Measurements from ENCODE around the gene MBOAT1. TPM values are rescaled to one million over a fixed set of nuclear protein-coding genes. Genes with fewer than 3 reads are reported as not detected.

Gene MBOAT1
- total RNA-seq, 1 experiment from 2014 or later, result 9.9 TPM

- Histone ChIP-seq H3K4me2 (ENCODE audit: insufficient read depth, insufficient read length, low read length) (no peak overlapping the region), H3K14ac (ENCODE audit: insufficient read depth, low read length) (no peak overlapping the region), H3K56ac (ENCODE audit: insufficient read length, low read depth, low read length) (no peak overlapping the region), H4K8ac (replicated peaks; ENCODE audit: insufficient read length, low read depth, low read length) (no peak overlapping the region), H3K27me3 (ENCODE audit: insufficient read depth, low read length) (no peaks in the 10 kb centered on the region), H4K5ac (ENCODE audit: insufficient read length, low read depth, low read length) (no peak overlapping the region), H3K27ac (ENCODE audit: insufficient read length, low read depth, low read length) (no peak overlapping the region), H4K91ac (ENCODE audit: insufficient read length, low read depth, low read length) (no peak overlapping the region), H3K4ac (ENCODE audit: low read depth, low read length) (no peak overlapping the region), H2AK5ac (ENCODE audit: insufficient read length, low read length) (no peak overlapping the region), H3K23ac (ENCODE audit: insufficient read length, low read depth, low read length) (no peak overlapping the region), H3K79me2 (ENCODE audit: insufficient read depth, low read length) (no peaks in the 10 kb centered on the region), H2BK12ac (ENCODE audit: insufficient read length, low read depth, low read length) (no peak overlapping the region), H3K79me1 (ENCODE audit: insufficient read depth, low read depth, low read length, poor library complexity, severe bottlenecking) (no peaks in the 10 kb centered on the region), H3K4me1 (ENCODE audit: insufficient read depth, low read length) (no peaks in the 10 kb centered on the region), H2BK15ac (ENCODE audit: low read depth, low read length) (no peak overlapping the region), H2AFZ (ENCODE audit: low read length) (no peak overlapping the region), H3K9ac (ENCODE audit: extremely low read depth, insufficient read length, low read length) (no peak overlapping the region), H2BK120ac (ENCODE audit: low read depth, low read length, poor library complexity, severe bottlenecking) (no peak overlapping the region), H3K9me3 (ENCODE audit: control insufficient read depth, low read depth, low read length) (no peaks in the 10 kb centered on the region), H3T11ph (ENCODE audit: low read length) (no peak overlapping the region), H2BK5ac (ENCODE audit: insufficient read length, low read length) (no peak overlapping the region), H2BK20ac (ENCODE audit: low read depth, low read length, poor library complexity, severe bottlenecking) (no peak overlapping the region), H4K20me1 (ENCODE audit: control insufficient read depth, insufficient read depth, insufficient read length) (no peaks in the 10 kb centered on the region), H3K23me2 (ENCODE audit: insufficient read length, low read depth, low read length, poor library complexity, severe bottlenecking) (no peaks in the 10 kb centered on the region), H3K18ac (ENCODE audit: insufficient read length, low read depth, low read length) (no peak overlapping the region)
- no peak for TF ChIP-seq CTCF (conservative IDR thresholded peaks at IDR 0.05)
- Mint-ChIP-seq H3K4me3 (no peak overlapping the region), H3K27ac (no peak overlapping the region), H3K9me3 (no peaks in the 10 kb centered on the region), H3K36me3 (ENCODE audit: insufficient read depth in 1 of 3, low read depth in 3 of 3) (peaks cover 1 to 6% (median 6%) of the 10 kb centered on the region in 3 experiments; a peak in 4 of 7 replicates), H3K27me3 (ENCODE audit: low read depth) (no peaks in the 10 kb centered on the region), H3K4me1 (peaks cover 8 to 11% of the 10 kb centered on the region in 2 experiments)
- no peak for DNase-seq
- WGBS (ENCODE audit: extremely low coverage, insufficient read length, low lambda C conversion rate), result no CpG with 5 or more reads among the region's 3 CpGs
Observed at GRCh38 chr6:20126102-20126752, 86.0 kb downstream of the MBOAT1 start.
